ENCODE results near the gene CMIP. TPM values are rescaled to one million over a fixed set of nuclear protein-coding genes. Genes with fewer than 3 reads are reported as not detected.
"Not testable (repeated sequence)": the region's sequence is repeated elsewhere in the genome, so short reads cannot be mapped to it uniquely, and the experiment has no call there.

CMIP gene
- total RNA-seq, 1 experiment from 2014 or later: 4.1 TPM

- no peak for DNase-seq (ENCODE audit: low spot score)
Measured at GRCh38 chr16:81717662-81718189, 273.1 kb downstream of the CMIP start.

- DNase-seq (ENCODE audit: low spot score): no peak
Measured at GRCh38 chr16:81718637-81719036, 274.0 kb downstream of the CMIP start.

- no peak for DNase-seq (ENCODE audit: low spot score)
Measured at GRCh38 chr16:81719993-81720392, 275.4 kb downstream of the CMIP start.

GRCh38 chr16:81720973-81721906, 276.6 kb downstream of the CMIP start:
- DNase-seq (ENCODE audit: low spot score): no peak

- DNase-seq (ENCODE audit: low spot score): peak; percentile 84
Measured at GRCh38 chr16:81723098-81723723, 278.6 kb downstream of the CMIP start.

GRCh38 chr16:81728435-81728834, 283.8 kb downstream of the CMIP start:
- no peak for DNase-seq (ENCODE audit: low spot score)

- DNase-seq (ENCODE audit: low spot score): no peak
Measured at GRCh38 chr16:81729451-81729850, 284.8 kb downstream of the CMIP start.

- DNase-seq (ENCODE audit: low spot score): peak; percentile 85
Measured at GRCh38 chr16:81730090-81731051, 285.8 kb downstream of the CMIP start.

GRCh38 chr16:81731649-81732048, 287.0 kb downstream of the CMIP start:
- no peak for DNase-seq (ENCODE audit: low spot score)

GRCh38 chr16:81732699-81733098, 288.1 kb downstream of the CMIP start:
- no peak for DNase-seq (ENCODE audit: low spot score)

GRCh38 chr16:81733295-81733694, 288.7 kb downstream of the CMIP start:
- no peak for DNase-seq (ENCODE audit: low spot score)

GRCh38 chr16:81734632-81735434, 290.2 kb downstream of the CMIP start:
- DNase-seq (ENCODE audit: low spot score): no peak

- DNase-seq (ENCODE audit: low spot score): peak; percentile 80
Measured at GRCh38 chr16:81737885-81738536, 293.4 kb downstream of the CMIP start.

GRCh38 chr16:81738783-81739496, 294.3 kb downstream of the CMIP start:
- no peak for DNase-seq (ENCODE audit: low spot score)

GRCh38 chr16:81739503-81739902, 294.9 kb downstream of the CMIP start:
- no peak for DNase-seq (ENCODE audit: low spot score)

- DNase-seq (ENCODE audit: low spot score): no peak
Measured at GRCh38 chr16:81740169-81740568, 295.6 kb downstream of the CMIP start.

- not testable (repeated sequence) for DNase-seq (ENCODE audit: low spot score)
Measured at GRCh38 chr16:81741430-81741770, 296.8 kb downstream of the CMIP start.

- DNase-seq (ENCODE audit: low spot score): no peak
Measured at GRCh38 chr16:81744385-81744784, 299.8 kb downstream of the CMIP start.

- no peak for DNase-seq (ENCODE audit: low spot score)
Measured at GRCh38 chr16:81744911-81745310, 300.3 kb downstream of the CMIP start.

All from H4 (cell line).